SJCRH30 (cell line): Measurements from ENCODE around the gene PRKCB. TPM values are rescaled to one million over a fixed set of nuclear protein-coding genes. Genes with fewer than 3 reads are reported as not detected.
"Not testable (repeated sequence)": the region's sequence is repeated elsewhere in the genome, so short reads cannot be mapped to it uniquely, and the experiment has no call there.

Experiments used
- DNase-seq, 2 experiments: peaks; one replicate each; pipeline ENCODE4 v3.0.0-alpha.2; 2015 to 2020
- H3K27ac ChIP-seq: fragments of 250-450 bp; sonication (Bioruptor Pico); 2 replicates; pipeline ENCODE4 v1.5.1; 2020; ENCODE audit warnings: mild to moderate bottlenecking, moderate library complexity
- H3K27me3 ChIP-seq: fragments of 250-450 bp; sonication (Bioruptor Pico); 2 replicates; pipeline ENCODE4 v1.5.1; 2020; ENCODE audit warnings: mild to moderate bottlenecking, moderate library complexity
- H3K36me3 ChIP-seq: fragments of 250-450 bp; sonication (Bioruptor Pico); 2 replicates; pipeline ENCODE4 v1.5.1; 2020; ENCODE audit warnings: mild to moderate bottlenecking, moderate library complexity
- H3K4me1 ChIP-seq: fragments of 250-450 bp; sonication (Bioruptor Pico); 2 replicates; pipeline ENCODE4 v1.5.1; 2020; ENCODE audit warnings: mild to moderate bottlenecking, moderate library complexity
- H3K4me3 ChIP-seq: fragments of 250-450 bp; sonication (Bioruptor Pico); 2 replicates; pipeline ENCODE4 v1.5.1; 2020; ENCODE audit warnings: mild to moderate bottlenecking, moderate library complexity
- H3K9me3 ChIP-seq: fragments of 250-450 bp; sonication (Bioruptor Pico); replicated peaks from 2 replicates; pipeline ENCODE4 v1.5.1; 2020; ENCODE audit warnings: mild to moderate bottlenecking, moderate library complexity
- total RNA-seq: library from RNA; depleted of rRNA; stranded (reverse); fragments of >200 nt; shearing (Covaris generic); gene quantifications from 2 replicates; pipeline ENCODE4 v1.2.3, GENCODE V29; 2014

PRKCB gene
- total RNA-seq, 1 experiment from 2014 or later: not detected

DNA sequence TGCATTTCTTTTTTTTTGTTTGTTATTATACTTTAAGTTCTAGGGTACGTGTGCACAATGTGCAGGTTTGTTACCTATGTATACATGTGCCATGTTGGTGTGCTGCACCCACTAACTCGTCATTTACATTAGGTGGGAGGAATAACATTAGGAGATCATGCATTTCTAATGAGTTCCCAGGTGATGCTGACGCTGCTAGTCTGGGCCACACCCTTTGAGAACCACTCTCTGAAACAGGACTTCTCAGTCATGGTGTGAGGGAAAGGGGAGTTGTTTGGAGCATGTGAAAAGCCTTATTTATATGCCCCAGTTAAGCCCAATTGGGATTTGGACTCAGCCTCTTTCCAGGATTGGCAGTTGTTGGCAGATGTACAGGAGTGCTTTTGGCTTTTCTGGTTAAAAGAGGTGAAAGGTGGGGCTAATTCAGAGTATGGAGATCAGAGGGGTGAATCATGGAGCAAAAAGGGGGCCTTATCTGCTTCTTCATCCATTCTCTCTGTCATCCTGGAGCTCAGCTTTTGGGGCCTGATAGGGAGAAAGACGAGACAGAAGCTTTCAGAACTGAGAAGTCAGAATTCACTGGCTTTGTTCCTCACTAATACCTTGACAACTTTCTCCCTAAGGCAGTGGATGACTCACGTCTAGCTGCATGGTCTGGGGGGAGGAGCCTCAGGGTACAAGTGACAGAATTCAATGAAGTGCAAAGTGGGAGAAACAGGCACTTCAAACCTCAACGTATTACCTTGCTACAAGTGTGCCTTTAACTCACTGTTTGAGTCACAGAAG, 240.3 kb downstream of the PRKCB start:
- Histone ChIP-seq H3K4me3 (no peak overlapping the region), H3K27me3 (no peaks in the 10 kb centered on the region), H3K4me1 (no peaks in the 10 kb centered on the region), H3K27ac (no peak overlapping the region), H3K36me3 (no peaks in the 10 kb centered on the region), H3K9me3 (no peaks in the 10 kb centered on the region)
- DNase-seq: peak in 1 of 2 experiments; percentile 1

DNA sequence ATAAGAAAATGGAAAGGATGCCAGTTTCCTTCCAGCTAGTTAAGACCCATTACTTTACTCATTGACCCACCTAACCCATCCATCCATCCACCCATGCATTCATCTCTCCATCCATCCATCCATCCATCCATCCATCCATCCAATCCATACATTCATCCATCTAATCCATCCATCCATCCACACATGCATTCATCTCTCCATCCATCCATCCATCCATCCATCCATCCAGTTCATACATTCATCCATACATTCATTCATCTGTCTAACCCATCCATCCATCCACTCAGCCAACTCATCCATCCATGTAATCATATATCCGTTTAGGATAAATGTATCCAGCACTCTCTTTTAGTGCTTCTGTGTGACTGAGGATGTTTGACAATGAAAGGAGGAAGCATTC, 241.5 kb downstream of the PRKCB start:
- no peaks in the 10 kb centered on the region for H3K27me3 ChIP-seq
- H3K4me3 ChIP-seq: no peak overlapping the region
- no peaks in the 10 kb centered on the region for H3K36me3 ChIP-seq
- H3K9me3 ChIP-seq: no peaks in the 10 kb centered on the region
- H3K4me1 ChIP-seq: no peaks in the 10 kb centered on the region
- H3K27ac ChIP-seq: no peak overlapping the region
- no peak for DNase-seq

DNA sequence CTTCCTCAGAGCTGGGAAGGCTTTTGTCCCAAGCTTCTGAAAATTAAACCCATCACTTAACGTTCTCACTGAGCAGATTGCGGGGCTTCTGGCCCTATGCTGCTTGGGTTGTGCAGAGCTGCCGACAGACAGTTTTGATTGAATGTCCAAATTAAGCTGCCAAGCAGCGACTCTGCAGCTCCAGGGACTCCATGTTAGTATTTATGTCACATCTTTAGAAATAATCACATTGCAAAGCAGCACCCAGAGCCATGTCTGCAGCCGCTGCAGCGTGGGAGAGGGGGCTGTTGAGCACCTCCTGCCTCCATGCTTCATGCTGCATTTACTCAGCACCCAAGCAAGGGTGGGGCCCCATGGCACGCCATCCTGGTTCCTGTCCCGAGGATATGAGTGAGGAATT, 242.2 kb downstream of the PRKCB start:
- H3K4me1 ChIP-seq: no peaks in the 10 kb centered on the region
- no peaks in the 10 kb centered on the region for H3K36me3 ChIP-seq
- H3K27ac ChIP-seq: no peak overlapping the region
- H3K9me3 ChIP-seq: no peaks in the 10 kb centered on the region
- H3K4me3 ChIP-seq: no peak overlapping the region
- DNase-seq: no peak
- H3K27me3 ChIP-seq: 0 out of 2 replicates have a peak, but pooled peaks cover 2% of the 10 kb centered on the region

DNA sequence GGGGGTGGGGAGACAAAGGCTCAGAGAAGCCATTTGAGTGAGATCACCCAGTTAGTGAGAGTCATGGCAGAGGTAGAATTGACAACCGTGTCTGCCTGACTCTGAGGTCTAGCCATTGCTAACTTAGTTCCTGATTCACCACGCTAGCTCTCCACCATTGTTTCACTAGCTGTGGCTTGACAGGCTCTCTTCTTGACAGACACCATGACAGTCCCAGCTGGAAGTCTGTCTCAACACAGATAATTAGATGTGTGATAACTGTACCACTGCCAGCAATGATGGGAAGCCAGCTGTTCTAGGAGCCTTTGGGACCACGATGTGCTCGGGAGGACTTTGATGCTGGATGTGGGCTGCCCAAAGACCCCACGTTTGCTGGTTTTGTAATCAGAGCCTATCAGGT, 249.9 kb downstream of the PRKCB start:
- no peak for DNase-seq
- Histone ChIP-seq H3K27me3 (0 out of 2 replicates have a peak, but pooled peaks cover 2% of the 10 kb centered on the region), H3K4me1 (no peaks in the 10 kb centered on the region), H3K9me3 (no peaks in the 10 kb centered on the region), H3K27ac (no peak overlapping the region), H3K4me3 (no peak overlapping the region), H3K36me3 (no peaks in the 10 kb centered on the region)

DNA sequence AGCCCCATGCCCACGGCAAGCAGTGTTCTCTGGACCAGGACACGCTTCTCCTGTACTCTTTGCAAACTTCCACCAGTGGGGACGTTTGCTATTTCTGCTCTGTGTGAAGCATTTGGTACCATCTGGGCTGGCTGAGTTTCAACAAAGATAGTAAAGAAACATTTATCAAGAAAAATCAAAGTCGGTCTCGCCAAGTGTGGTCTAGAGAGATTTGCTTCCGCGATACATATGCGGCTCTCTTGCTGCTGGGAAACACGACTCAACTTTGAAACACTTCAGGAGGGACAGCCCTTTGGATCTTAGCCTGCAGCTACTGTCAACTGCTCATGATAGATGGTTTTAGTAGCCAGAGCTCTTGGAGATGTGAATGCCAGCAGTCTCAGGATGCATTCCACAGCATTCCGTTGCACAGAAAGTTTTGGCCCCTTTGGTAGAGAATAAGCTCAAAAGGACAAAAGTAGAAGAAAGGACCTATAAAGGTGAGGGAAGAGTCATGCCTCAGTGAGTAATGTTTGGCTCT, 252.2 kb downstream of the PRKCB start:
- DNase-seq: no peak
- Histone ChIP-seq H3K4me1 (no peaks in the 10 kb centered on the region), H3K27me3 (0 out of 2 replicates have a peak, but pooled peaks cover under 1% of the 10 kb centered on the region), H3K36me3 (no peaks in the 10 kb centered on the region), H3K27ac (no peak overlapping the region), H3K9me3 (no peaks in the 10 kb centered on the region), H3K4me3 (no peak overlapping the region)

DNA sequence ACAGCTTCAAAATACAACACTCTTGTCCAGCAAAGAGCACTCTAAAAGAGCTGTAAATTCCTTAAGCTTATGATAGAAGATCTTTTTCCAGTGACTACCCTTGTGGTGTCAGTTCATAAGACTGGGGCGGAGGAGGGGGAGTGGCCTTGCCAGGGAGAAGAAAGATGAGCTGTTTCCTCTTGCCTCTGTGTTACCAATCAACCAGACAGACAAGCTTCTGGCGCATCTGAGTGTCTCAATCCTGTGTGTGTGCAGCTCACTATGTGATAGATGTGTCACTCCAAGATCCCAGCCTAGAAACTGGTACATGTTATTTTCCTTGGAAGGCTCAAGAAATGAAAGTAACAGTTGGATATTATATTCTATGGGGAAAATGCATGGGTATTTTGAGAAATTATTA, 253.0 kb downstream of the PRKCB start:
- no peaks in the 10 kb centered on the region for H3K9me3 ChIP-seq
- H3K27ac ChIP-seq: no peak overlapping the region
- H3K4me3 ChIP-seq: no peak overlapping the region
- no peak for DNase-seq
- no peaks in the 10 kb centered on the region for H3K36me3 ChIP-seq
- H3K27me3 ChIP-seq: no peaks in the 10 kb centered on the region
- no peaks in the 10 kb centered on the region for H3K4me1 ChIP-seq

DNA sequence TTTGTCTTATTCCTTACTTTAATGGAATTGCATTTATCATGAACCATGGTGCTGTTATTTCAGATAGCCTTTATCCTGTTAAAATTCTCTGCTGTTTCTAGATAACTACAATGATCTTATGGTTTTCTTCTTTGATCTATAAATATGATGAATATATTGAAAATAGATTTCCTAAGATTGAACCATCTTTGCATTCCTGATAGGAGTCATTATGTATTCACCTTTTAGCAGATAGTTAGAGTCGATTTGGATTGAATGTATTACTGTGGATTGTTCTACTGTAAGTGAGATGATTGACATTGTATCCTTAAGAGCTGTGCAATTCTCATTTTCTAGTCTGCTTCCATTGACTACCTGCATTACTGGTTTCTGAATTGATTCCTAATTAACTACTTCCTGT, 255.3 kb downstream of the PRKCB start:
- H3K9me3 ChIP-seq: no peaks in the 10 kb centered on the region
- no peak overlapping the region for H3K4me3 ChIP-seq
- no peak for DNase-seq
- no peaks in the 10 kb centered on the region for H3K36me3 ChIP-seq
- H3K4me1 ChIP-seq: no peaks in the 10 kb centered on the region
- H3K27me3 ChIP-seq: no peaks in the 10 kb centered on the region
- no peak overlapping the region for H3K27ac ChIP-seq

DNA sequence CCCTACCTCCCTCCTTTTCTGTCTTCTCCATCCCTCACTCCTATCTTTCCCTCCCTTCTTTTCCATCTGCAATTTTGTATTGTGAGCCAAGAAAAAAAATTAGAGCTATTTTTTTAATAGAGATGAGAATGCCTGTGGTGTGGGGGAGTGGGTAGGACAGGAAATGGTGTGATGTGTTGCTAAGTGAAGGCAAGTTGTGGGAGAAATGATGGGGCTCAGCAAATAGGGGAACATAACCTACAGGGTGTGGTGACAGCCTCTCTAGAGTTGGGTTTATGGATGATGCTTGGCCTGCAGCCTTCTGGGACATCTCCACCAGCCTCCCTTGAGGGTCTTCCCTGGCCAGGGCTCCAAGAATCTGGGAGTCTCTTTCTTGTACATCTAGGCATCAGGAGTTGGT, 257.3 kb downstream of the PRKCB start:
- Histone ChIP-seq H3K27me3 (no peaks in the 10 kb centered on the region), H3K36me3 (no peaks in the 10 kb centered on the region), H3K4me1 (no peaks in the 10 kb centered on the region), H3K4me3 (no peak overlapping the region), H3K27ac (no peak overlapping the region), H3K9me3 (no peaks in the 10 kb centered on the region)
- DNase-seq: no peak

DNA sequence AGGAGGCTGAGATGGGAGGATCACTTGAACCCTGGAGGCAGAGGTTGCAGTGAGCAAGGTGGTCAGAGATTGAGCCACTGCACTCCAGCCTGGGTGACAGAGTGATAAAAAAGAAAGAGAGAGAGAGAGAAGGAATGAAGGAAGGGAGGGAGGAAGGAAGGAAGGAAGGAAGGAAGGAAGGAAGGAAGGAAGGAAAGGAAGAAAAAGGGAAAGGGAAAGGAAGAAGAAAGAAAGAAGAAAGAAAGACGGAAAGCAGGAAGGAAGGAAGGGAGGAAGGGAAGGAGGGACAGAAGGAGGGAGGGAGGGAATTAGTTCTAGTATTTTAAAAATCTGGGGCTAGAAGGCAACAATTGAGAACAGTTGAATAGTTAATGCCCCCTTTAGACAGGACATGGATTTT, 258.9 kb downstream of the PRKCB start:
- no peak overlapping the region for H3K4me3 ChIP-seq
- H3K27ac ChIP-seq: no peak overlapping the region
- no peak for DNase-seq
- H3K36me3 ChIP-seq: no peaks in the 10 kb centered on the region
- H3K27me3 ChIP-seq: no peaks in the 10 kb centered on the region
- H3K9me3 ChIP-seq: no peaks in the 10 kb centered on the region
- no peaks in the 10 kb centered on the region for H3K4me1 ChIP-seq

DNA sequence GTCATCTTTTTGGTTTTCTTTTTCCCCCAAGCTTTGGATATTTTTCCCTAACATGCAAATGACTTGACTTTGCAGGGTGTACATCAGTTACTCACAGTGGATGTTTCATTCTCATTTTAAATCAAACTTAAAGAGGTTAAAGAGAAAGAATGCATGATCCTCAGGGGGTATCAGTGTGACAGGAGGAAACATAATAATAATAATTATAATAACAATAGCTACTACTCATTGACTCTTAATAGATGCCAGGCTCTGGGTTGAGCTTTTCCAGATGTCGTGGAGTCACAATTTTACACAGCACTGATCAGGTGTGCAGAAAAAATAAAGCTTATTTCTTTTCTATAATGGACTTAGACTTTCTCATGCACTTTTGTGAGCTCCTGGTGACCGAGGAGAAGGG, 263.1 kb downstream of the PRKCB start:
- DNase-seq: no peak
- no peaks in the 10 kb centered on the region for H3K36me3 ChIP-seq
- H3K9me3 ChIP-seq: no peaks in the 10 kb centered on the region
- H3K27me3 ChIP-seq: no peaks in the 10 kb centered on the region
- no peak overlapping the region for H3K4me3 ChIP-seq
- no peak overlapping the region for H3K27ac ChIP-seq
- no peaks in the 10 kb centered on the region for H3K4me1 ChIP-seq

DNA sequence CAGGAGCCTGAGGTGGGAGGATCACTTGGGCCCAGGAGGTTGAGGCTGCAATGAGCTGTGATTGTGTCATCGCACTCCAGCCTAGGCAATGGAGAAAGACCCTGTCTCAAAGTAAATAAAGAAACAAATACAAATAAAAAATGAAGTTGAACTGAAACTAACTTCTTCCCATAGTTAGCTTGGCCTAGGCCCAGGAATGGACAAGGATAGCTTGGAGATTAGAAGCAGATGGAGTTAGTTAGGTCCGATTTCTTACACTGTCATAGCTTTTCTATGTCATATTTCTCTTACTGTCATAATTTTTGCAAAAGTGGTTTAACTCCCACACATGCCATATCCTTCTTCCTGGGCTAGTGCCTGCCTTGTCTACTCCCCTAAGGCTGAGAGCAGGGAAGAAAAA, 265.6 kb downstream of the PRKCB start:
- Histone ChIP-seq H3K27ac (no peak overlapping the region), H3K27me3 (no peaks in the 10 kb centered on the region), H3K4me1 (no peaks in the 10 kb centered on the region), H3K9me3 (no peaks in the 10 kb centered on the region), H3K4me3 (no peak overlapping the region), H3K36me3 (no peaks in the 10 kb centered on the region)
- DNase-seq: no peak

DNA sequence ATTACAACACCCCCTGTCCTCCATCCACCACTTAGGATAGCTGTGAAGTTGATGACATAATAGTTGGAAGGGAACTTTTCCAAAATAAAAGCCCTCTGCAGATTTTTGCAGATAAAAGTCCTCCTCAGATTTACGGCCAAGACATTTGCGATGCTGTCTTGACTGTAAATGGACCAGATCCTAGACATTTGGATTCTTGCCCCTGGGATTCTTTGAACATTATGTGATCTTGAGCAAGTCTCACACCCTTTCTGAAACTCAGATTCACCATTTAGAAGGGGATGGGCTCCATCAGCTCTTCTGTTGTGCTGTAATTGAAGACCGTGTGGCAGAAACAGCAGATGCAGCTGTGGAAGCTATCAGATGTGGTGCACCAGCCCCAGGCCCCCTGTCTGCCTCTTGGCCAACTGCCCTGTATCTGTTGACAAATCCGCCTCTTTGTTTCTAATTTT, 266.5 kb downstream of the PRKCB start:
- no peak overlapping the region for H3K27ac ChIP-seq
- no peaks in the 10 kb centered on the region for H3K4me1 ChIP-seq
- H3K4me3 ChIP-seq: no peak overlapping the region
- peak; percentile 4 to 20 for DNase-seq
- no peaks in the 10 kb centered on the region for H3K36me3 ChIP-seq
- H3K27me3 ChIP-seq: no peaks in the 10 kb centered on the region
- H3K9me3 ChIP-seq: no peaks in the 10 kb centered on the region

DNA sequence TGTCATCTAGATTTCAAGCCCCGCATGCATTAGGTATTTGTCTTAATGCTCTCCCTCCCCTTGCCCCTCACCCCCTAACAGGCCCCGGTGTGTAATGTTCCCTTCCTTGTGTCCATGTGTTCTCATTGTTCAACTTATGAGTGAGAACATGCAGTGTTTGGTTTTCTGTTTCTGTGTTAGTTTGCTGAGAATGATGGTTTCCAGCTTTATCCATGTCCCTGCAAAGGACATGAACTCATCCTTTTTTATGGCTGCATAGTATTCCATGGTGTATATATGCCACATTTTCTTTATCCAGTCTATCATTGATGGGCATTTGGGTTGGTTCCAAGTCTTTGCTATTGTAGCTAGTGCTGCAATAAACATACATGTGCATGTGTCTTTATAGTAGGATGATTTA, 269.7 kb downstream of the PRKCB start:
- H3K9me3 ChIP-seq, H3K27me3 ChIP-seq: not testable (repeated sequence)

DNA sequence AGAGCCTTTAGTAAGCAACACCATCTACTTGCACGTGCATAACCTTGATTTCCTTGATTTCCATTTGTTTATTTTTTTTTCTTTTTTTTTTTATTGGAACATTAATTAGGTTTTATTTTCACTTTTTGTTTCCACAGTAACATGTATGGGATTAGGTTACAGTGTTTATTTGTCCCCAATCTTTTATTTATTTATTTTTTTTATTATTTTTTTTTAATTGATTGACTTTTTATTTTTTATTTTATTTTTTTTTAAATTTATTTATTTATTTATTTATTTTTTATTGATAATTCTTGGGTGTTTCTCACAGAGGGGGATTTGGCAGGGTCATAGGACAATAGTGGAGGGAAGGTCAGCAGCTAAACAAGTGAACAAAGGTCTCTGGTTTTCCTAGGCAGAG, 272.3 kb downstream of the PRKCB start:
- H3K9me3 ChIP-seq, H3K4me3 ChIP-seq, H3K27ac ChIP-seq, DNase-seq, H3K27me3 ChIP-seq, H3K4me1 ChIP-seq, H3K36me3 ChIP-seq: not testable (repeated sequence)

More for the DNA sequence above, 269.7 kb downstream of the PRKCB start:
- not testable (repeated sequence) for H3K4me1 ChIP-seq, H3K27ac ChIP-seq, DNase-seq, H3K36me3 ChIP-seq, H3K4me3 ChIP-seq

DNA sequence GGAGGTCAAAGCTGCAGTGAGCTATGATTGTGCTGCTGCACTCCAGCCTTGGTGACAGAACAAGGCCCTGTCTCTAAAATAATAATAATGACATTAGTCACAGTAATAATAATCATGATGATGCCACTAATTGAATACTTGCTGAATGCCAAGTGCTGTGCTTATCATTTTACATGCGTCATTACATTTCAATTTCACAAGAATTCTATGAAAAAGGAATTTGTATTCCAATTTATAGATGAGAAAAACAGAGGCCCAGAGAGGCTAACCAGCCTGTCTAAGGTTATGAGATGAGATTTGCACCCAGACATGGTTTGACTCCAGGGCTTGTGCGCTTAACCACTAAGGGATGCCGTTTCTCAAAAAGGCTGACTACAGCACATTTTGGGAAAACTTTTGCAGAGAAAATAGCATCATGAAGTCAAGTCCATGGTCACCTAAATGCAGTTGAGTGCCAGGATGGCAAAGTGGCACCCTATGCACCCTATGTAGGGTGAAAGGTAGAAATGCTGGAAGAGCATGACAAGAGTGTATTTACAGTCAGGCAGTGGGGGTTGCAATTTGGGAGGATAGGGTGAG, 276.0 kb downstream of the PRKCB start:
- no peak overlapping the region for H3K27ac ChIP-seq
- DNase-seq: no peak
- H3K4me1 ChIP-seq: no peaks in the 10 kb centered on the region
- no peak overlapping the region for H3K4me3 ChIP-seq
- H3K27me3 ChIP-seq: no peaks in the 10 kb centered on the region
- H3K9me3 ChIP-seq: no peaks in the 10 kb centered on the region
- H3K36me3 ChIP-seq: no peaks in the 10 kb centered on the region
